Mesendoderm (in vitro differentiated cells): ENCODE measurements around the gene ZNF221. TPM values are rescaled to one million over a fixed set of nuclear protein-coding genes. Genes with fewer than 3 reads are reported as not detected.

Experiments used
- DNase-seq: peaks from one replicate; pipeline ENCODE4 v3.0.0; 2013
- H2AK5ac ChIP-seq: 2 replicates; pipeline ENCODE4 v1.6.1; 2013; ENCODE audit warnings: low read length, inconsistent platforms
- H2BK120ac ChIP-seq: 2 replicates; pipeline ENCODE4 v1.6.1; 2013; ENCODE audit warnings: low read depth, mild to moderate bottlenecking, low read length, moderate library complexity, mixed read lengths
- H2BK15ac ChIP-seq: replicated peaks from 2 replicates; pipeline ENCODE4 v1.6.1; 2013; ENCODE audit warnings: low read depth, mild to moderate bottlenecking, moderate library complexity
- H2BK5ac ChIP-seq: 2 replicates; pipeline ENCODE4 v1.6.1; 2013; ENCODE audit warnings: low read length, inconsistent platforms
- H3K18ac ChIP-seq: 2 replicates; pipeline ENCODE4 v1.6.1; 2013; ENCODE audit warnings: mild to moderate bottlenecking, low read length, mixed read lengths
- H3K23ac ChIP-seq: one replicate; pipeline ENCODE4 v1.6.1; 2013; ENCODE audit warnings: low read length
- H3K27ac ChIP-seq: 2 replicates; pipeline ENCODE4 v1.5.1; 2013; ENCODE audit warnings: low read depth, mild to moderate bottlenecking, inconsistent platforms, low read length, moderate library complexity
- H3K27me3 ChIP-seq: 2 replicates; pipeline ENCODE4 v1.6.1; 2013; ENCODE audit warnings: low read length, control low read depth, mild to moderate bottlenecking, inconsistent platforms; ENCODE audit not compliant: insufficient read depth, poor library complexity
- H3K36me3 ChIP-seq: 2 replicates; pipeline ENCODE4 v1.6.1; 2013; ENCODE audit warnings: low read length, inconsistent platforms; ENCODE audit not compliant: control insufficient read depth, insufficient read depth
- H3K4ac ChIP-seq: one replicate; pipeline ENCODE4 v1.6.1; 2013; ENCODE audit warnings: low read depth, mild to moderate bottlenecking, low read length, moderate library complexity
- H3K4me1 ChIP-seq: 2 replicates; pipeline ENCODE4 v1.6.1; 2013; ENCODE audit warnings: low read depth, low read length, inconsistent platforms; ENCODE audit not compliant: control insufficient read depth
- H3K4me2 ChIP-seq: 2 replicates; pipeline ENCODE4 v1.6.1; 2013; ENCODE audit warnings: low read length
- H3K4me3 ChIP-seq: 2 replicates; pipeline ENCODE4 v1.5.1; 2013; ENCODE audit warnings: mild to moderate bottlenecking, low read length
- H3K56ac ChIP-seq: one replicate; pipeline ENCODE4 v1.6.1; 2013; ENCODE audit warnings: low read length
- H3K79me1 ChIP-seq: 2 replicates; pipeline ENCODE4 v1.6.1; 2013; ENCODE audit warnings: low read length, inconsistent platforms
- H3K79me2 ChIP-seq: 2 replicates; pipeline ENCODE4 v1.6.1; 2013; ENCODE audit warnings: mild to moderate bottlenecking, low read length; ENCODE audit not compliant: control insufficient read depth, insufficient read depth
- H3K9ac ChIP-seq: 2 replicates; pipeline ENCODE4 v1.6.1; 2013; ENCODE audit warnings: low read length, inconsistent platforms
- H4K5ac ChIP-seq: one replicate; pipeline ENCODE4 v1.6.1; 2013; ENCODE audit warnings: low read length
- H4K8ac ChIP-seq: one replicate; pipeline ENCODE4 v1.6.1; 2013; ENCODE audit warnings: low read depth, mild to moderate bottlenecking, control low read depth, low read length, moderate library complexity
- WGBS: extraction: QIAGEN DNeasy Blood & Tissue Kit; methylation state at CpG from one replicate; pipeline ENCODE4 v1.1.7; 2013; ENCODE audit warnings: low lambda C conversion rate, missing lambda C conversion rate; ENCODE audit not compliant: insufficient coverage; ENCODE audit errors: extremely low coverage; 5-methylcytosine and 5-hydroxymethylcytosine counted together
- small RNA-seq: library from polyadenylated mRNA; stranded (forward); fragments of <200 nt; extraction: miRNeasy Mini kit (QIAGEN cat#:217004); gene quantifications from one replicate; pipeline ENCODE3, GENCODE V24; 2013; ENCODE audit not compliant: insufficient read depth

Gene ZNF221

GRCh38 chr19:44007473-44007872, 56.4 kb downstream of the ZNF221 start:
- H3K27me3 ChIP-seq, result no peaks in the 10 kb centered on the region
- H3K4me2 ChIP-seq, result no peak overlapping the region
- no peak overlapping the region for H2BK15ac ChIP-seq
- no peak overlapping the region for H2AK5ac ChIP-seq
- WGBS, result no CpG with 5 or more reads among the region's 6 CpGs
- no peaks in the 10 kb centered on the region for H3K79me1 ChIP-seq
- H3K9ac ChIP-seq, result no peak overlapping the region
- H3K36me3 ChIP-seq, result peaks cover 8% of the 10 kb centered on the region
- no peak overlapping the region for H3K4ac ChIP-seq
- no peaks in the 10 kb centered on the region for H3K4me1 ChIP-seq
- H3K18ac ChIP-seq, result no peak overlapping the region
- no peaks in the 10 kb centered on the region for H3K79me2 ChIP-seq
- no peak overlapping the region for H3K23ac ChIP-seq
- no peak overlapping the region for H3K56ac ChIP-seq
- no peak overlapping the region for H2BK5ac ChIP-seq
- no peak for DNase-seq
- no peak overlapping the region for H4K8ac ChIP-seq
- H4K5ac ChIP-seq, result no peak overlapping the region
- H3K4me3 ChIP-seq, result no peak overlapping the region
- no peak overlapping the region for H2BK120ac ChIP-seq
- H3K27ac ChIP-seq, result no peak overlapping the region

GRCh38 chr19:44010468-44010867, 59.4 kb downstream of the ZNF221 start:
- Histone ChIP-seq H3K4me1 (no peaks in the 10 kb centered on the region), H2BK120ac (no peak overlapping the region), H3K9ac (no peak overlapping the region), H3K56ac (no peak overlapping the region), H2BK5ac (no peak overlapping the region), H2BK15ac (no peak overlapping the region), H3K27me3 (no peaks in the 10 kb centered on the region), H3K27ac (no peak overlapping the region), H3K4me2 (no peak overlapping the region), H3K18ac (no peak overlapping the region), H3K36me3 (peaks cover 8% of the 10 kb centered on the region), H3K4ac (no peak overlapping the region), H4K5ac (no peak overlapping the region), H3K23ac (no peak overlapping the region), H3K79me1 (no peaks in the 10 kb centered on the region), H3K4me3 (peak overlapping the region; percentile 21), H3K79me2 (no peaks in the 10 kb centered on the region), H2AK5ac (no peak overlapping the region), H4K8ac (no peak overlapping the region)
- no peak for DNase-seq
- no CpG with 5 or more reads among the region's 5 CpGs for WGBS

Small RNAs within 50 kb of the gene (small RNA-seq; reads per million reads assigned to genes)
- gene AC006213.5, result not detected
